Limb (tissue), 2 donors: ENCODE data around the gene TADA3.
A peak's percentile ranks its signal among the peaks of the same experiment; 100 is the strongest.

Experiments
- DNase-seq, 2 donors: peaks; one replicate each; pipeline ENCODE4 v3.0.0-alpha.2; 2016; ENCODE audit errors: extremely low spot score in 2 of 2

TADA3 gene

GRCh38 chr3:9792405-9793160 is at the start of gene TADA3, which contains the start of gene ARPC4:
TSS of gene TADA3 (minus strand) at chr3:9792473. CDS start at chr3:9791466, 1,007 bp downstream.
TSS of gene ARPC4 (plus strand) at chr3:9793082. CDS start at chr3:9793122, 40 bp downstream.
- peak; percentile 96 for DNase-seq

- no peak for DNase-seq
Measured at GRCh38 chr3:9841015-9841414, 48.7 kb upstream of the TADA3 start.

- no peak for DNase-seq
Measured at GRCh38 chr3:9838856-9839255, 46.6 kb upstream of the TADA3 start.

DNA sequence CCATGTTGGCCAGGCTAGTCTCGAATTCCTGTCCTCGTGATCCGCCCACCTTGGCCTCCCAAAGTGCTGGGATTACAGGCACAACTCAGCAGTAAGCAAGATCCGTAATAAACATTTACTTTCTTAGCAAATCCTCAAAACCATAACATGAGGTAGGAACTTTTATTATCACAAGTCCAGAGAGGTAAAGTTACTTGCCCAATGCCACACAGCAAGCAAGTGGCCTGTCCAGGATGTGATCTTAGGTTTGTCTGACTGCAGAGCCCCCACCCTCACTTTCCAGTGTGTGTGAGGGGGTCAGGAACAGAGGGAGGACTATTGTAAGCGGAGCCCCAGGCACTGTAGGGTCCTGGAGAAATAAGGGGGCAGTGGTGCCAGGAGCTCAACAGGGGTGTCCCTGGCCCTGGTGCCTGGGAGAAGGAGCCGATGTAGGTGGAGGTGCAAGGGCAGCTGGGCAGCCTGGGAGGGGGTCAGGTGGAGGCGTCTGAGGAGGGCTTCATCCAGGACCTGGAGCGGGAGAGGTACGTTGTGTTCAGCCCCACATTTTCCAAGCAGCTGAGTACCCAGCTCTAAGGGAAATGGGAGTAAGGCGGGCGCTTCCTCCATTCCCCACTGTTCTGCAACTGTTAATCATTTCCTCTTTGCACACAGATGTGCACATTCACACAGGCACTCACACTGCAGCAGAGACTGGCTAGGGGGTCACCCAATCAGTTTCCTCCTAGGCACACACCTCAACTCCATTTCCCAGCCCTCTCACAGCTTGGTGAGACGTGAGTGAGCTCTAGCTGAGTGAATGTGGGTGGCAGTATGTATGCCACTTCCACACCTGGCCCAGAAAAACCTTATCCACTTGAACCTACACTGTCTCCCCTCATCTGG is 45.7 kb upstream of the TADA3 start:
- DNase-seq, result no peak

- no peak for DNase-seq
Measured at GRCh38 chr3:9834520-9835380, 42.5 kb upstream of the TADA3 start.

DNA sequence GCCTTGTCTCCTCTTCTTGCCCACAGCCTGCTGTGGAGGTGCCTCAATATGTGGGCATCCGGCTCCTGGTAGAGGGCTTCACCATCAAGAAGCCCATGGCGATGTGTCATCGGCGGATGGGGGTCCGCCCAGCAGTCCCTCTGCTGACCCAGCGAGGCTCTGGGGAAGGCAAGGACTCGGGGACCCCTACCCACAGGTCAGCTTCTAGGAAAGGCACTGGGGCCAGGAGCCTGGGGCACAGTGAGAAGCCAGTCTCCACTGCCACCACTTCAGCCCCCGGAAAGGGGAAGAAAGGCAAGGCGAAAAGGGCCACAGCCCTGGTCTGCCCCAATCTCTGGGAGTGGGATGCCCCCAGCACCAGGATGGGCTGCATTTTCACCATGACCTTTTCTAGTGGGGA is 40.8 kb upstream of the TADA3 start:
- DNase-seq, result no peak

DNA sequence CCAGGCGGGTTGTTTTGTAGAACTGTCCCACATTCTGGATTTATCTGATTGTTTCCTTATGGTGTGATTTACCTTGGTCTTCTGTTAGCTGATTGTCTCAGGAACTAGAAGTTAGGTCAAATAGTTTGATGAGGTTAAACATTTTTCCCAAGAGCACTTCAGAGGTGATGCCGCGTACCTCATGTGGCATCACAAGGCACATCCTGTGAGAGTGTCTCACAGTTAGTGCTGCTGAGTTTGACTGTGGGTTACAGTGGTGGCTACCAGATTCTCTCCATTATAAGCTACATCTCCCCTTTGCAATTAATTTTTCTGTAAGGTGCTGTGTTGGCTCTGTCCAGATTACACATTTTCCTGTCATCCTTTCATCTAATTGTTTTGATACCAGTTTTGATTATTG is 39.0 kb upstream of the TADA3 start:
- no peak for DNase-seq

DNA sequence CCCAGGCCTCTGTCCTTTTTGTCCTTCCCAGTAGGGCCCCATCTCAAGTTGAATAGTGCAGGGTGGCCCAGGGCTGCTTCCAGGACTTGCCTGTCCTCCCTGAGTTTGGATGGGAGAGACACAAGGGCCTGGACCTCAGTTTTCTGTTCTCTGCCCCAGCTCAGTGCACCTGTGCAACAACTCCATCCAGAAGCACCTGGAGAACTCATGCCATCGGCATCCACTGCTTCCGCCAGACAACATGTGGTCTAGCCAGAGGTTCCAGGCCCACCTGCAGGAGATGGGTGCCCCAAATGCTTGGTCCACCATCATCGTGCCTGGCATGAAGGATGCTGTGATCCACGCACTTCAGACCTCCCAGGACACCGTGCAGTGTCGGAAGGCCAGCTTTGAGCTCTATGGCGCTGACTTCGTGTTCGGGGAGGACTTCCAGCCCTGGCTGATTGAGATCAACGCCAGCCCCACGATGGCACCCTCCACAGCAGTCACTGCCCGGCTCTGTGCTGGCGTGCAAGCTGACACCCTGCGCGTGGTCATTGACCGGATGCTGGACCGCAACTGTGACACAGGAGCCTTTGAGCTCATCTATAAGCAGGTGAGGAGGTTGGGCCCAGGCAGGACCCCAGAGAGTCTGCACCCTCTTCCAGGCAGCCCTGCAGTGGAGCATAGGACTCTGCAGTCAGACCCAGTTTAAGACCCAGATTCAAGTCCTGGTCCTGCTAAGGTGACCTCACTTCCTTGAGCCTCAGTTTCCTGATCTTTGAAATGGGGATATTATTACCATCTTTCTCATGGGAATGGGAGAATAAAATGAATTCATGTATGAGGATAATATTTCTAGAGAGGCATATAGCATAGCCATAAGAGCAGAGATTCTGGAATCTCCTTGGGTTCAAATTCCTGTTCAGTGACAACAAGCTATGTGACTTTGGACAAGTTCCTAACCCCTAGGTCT is 36.8 kb upstream of the TADA3 start:
- DNase-seq, result no peak

DNA sequence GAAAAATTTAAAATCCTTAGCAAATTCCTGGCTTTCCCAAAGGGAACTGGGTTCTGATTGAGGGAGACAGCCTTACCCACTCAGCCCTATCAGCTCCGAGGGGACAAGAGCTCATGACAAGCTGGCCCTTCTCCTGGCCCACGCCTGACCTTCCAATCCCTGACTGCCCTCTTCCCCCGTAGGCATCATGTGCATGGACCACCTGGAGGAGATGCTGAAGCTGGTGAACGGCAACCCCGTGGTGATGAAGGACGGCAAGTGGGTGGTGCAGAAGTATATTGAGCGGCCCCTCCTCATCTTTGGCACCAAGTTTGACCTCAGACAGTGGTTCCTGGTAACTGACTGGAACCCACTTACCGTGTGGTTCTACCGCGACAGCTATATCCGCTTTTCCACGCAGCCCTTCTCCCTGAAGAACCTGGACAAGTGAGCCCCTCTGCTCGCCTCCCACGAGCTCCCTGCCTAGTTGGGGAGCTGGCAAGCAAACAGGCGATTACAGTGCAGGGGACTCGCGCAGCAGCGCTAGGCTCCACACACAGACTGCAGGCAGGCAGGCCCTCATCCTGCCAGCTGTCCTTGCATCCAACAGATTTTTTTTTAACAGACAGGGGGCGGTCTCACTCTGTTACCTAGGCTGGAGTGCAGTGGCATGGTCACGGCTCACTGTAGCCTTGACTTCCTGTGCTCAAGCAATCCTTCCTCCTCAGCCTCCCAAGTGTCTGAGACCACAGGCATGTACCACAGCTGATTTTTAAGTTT is 34.7 kb upstream of the TADA3 start:
- DNase-seq, result no peak

GRCh38 chr3:9825451-9826040 is 33.3 kb upstream of the TADA3 start:
- DNase-seq, result no peak

DNA sequence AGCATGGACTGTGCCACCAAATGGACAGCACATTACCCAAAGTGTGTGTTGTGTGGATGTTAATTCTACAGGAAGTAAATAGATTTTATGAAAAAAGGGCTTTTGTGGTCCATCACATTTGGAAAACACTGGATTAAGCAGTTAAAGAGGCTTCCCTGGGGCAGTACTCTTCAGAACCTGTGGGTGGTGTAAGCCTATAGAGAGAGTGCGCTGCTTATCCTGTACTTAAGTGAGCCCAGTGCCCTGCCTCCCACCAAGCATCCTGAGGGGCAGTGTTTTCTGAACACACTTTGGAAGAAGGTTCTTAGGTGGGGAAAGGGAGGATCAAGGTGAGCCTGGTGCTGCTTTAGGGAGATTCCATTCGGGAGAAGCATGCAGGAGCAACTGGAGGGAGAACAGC is 28.7 kb upstream of the TADA3 start:
- DNase-seq, result no peak

GRCh38 chr3:9820543-9820942 is 28.3 kb upstream of the TADA3 start:
- DNase-seq, result no peak

DNA sequence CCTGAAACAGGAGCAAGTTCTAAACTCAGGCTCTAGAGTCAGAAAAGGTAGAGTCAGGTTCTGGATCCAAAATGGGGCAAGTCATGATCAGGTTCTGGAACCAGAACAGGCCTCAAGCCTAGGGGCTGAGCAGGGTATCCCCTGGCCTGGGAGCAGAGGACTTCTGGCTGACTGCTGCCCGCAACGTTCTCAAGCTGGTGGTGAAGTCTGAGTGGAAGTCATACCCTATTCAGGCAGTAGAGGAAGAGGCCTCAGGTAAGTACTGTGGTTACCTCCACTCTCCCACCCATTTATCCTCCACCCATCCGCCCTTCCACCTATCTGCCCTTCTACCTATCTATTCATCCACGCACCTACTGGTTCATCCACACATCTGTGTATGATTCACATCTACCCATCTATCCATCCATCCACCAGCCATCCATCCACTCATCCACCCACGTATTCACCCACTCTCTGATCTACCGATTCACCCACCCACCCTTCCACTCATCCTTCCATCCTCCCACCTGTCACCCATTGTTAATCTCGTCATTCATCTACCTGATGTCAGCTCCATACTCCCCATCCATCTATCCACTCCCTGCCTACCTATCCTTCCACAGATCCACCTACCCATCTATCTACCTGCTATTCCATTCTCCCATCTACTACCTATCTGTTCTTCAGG is 26.5 kb upstream of the TADA3 start:
- no peak for DNase-seq

GRCh38 chr3:9817436-9817835 is 25.2 kb upstream of the TADA3 start:
- DNase-seq, result no peak

DNA sequence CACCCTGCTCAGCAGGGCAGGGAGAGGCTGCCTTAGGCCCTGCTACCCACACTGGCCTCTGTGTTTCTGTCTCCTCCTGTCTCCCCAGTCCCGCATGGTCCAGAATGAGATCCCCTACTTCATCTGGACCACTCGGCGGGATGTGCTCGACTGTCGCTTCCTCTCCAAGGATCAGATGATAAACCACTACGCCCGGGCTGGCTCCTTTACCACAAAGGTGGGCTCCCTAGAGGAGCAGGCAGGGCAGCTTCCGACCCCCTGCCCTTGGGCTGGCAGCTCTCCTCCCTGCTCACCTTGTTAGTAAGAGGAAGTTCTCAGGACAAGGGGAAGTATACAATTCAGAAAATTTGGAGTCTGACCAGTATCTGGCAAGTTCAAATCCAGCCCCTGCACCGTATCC is 23.7 kb upstream of the TADA3 start:
- no peak for DNase-seq

DNA sequence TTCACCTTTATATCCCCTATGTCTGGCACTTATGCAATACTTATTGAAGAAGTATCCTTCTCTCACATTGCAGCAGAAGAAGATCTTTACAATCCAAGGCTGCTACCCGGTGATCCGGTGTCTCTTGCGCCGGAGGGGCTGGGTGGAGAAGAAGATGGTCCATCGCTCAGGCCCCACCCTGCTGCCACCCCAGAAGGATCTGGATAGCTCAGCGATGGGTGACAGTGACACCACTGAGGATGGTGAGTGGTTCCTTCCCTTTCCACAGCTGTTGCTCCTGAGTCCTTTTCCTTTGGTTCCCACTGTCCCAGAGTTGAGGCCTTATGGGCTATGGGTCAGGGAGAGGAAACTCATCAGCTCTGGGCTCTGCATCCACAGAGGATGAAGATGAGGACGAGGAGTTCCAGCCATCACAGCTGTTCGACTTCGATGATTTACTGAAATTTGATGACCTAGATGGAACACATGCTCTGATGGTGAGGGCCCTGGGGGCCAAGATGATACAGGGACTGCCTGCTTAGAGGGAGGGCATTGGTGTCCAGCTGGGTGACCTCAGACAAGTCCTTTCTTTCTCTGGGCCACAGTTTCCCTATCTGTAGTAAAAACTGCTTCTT is 20.7 kb upstream of the TADA3 start:
- DNase-seq, result no peak

GRCh38 chr3:9810846-9811245 is 18.6 kb upstream of the TADA3 start:
- DNase-seq, result no peak

- DNase-seq, result peak in 1 of 2 donors; percentile 20
Measured at GRCh38 chr3:9810433-9810770, 18.1 kb upstream of the TADA3 start.
